ENCODE data around the gene OTULINL. TPM values are rescaled to one million over a fixed set of nuclear protein-coding genes. Genes with fewer than 3 reads are reported as not detected.

OTULINL gene
- total RNA-seq, result 10 to 100 TPM in 1 of 3 donors, 1 to 10 TPM in 2; 6.2 to 14.4 (median 7.2) TPM

- Histone ChIP-seq H3K4me1 (no peaks in the 10 kb centered on the region), H3K36me3 (no peaks in the 10 kb centered on the region), H3K9me3 (no peaks in the 10 kb centered on the region), H3K27ac (peak within 1 kb of the TSS; percentile 62 to 65), H3K4me3 (peak within 1 kb of the TSS; percentile 70 to 89 (median 85)), H3K27me3 (no peaks in the 10 kb centered on the region)
- intact Hi-C loops (cut with DNase I; ENCODE audit: low total_unique reads), result no loop called here
- TF ChIP-seq POLR2AphosphoS5 (IDR thresholded peaks at IDR 0.05), result no peak
- TF ChIP-seq CTCF (IDR thresholded peaks at IDR 0.05), result no peak
- TF ChIP-seq POLR2A (IDR thresholded peaks at IDR 0.05), result no peak
- DNase-seq (ENCODE audit: low spot score in 2 of 2), result peak; percentile 56 to 72
These were observed at the start of gene OTULINL for GRCh38 chr5:14581106-14581890. Gene OTULINL (plus strand): TSS chr5:14581792. CDS start chr5:14581895, 103 bp downstream.

DNA sequence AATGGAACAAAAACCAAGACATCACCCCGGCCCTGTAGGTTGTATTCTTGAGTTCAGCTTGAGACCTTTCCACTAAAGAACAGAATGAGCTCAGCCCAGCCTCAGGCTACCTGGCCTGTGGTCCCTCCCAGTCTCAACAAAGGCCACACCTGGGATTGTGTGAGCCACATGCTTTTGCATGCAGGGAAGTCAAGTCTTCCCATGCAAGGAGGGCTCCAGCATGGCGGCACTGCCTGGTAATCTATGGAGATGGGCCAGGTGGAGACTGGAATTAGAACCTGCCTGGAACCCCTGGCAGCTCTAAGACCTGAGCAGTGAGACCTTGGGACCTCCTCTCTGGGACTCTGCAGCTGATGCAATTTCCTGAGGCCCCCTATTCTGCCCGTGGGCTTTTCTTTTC is 49.4 kb upstream of the OTULINL start:
- H3K4me1 ChIP-seq, result no peaks in the 10 kb centered on the region
- H3K4me3 ChIP-seq, result no peak overlapping the region
- H3K36me3 ChIP-seq, result no peaks in the 10 kb centered on the region
- TF ChIP-seq POLR2A (IDR thresholded peaks at IDR 0.05) (no peak), POLR2AphosphoS5 (IDR thresholded peaks at IDR 0.05) (no peak), CTCF (IDR thresholded peaks at IDR 0.05) (no peak)
- intact Hi-C loops (cut with DNase I; ENCODE audit: low total_unique reads), result no loop called here
- DNase-seq (ENCODE audit: low spot score in 2 of 2), result no peak
- H3K9me3 ChIP-seq, result no peaks in the 10 kb centered on the region
- no peak overlapping the region for H3K27ac ChIP-seq
- H3K27me3 ChIP-seq, result no peaks in the 10 kb centered on the region

GRCh38 chr5:14534773-14535172 is 46.8 kb upstream of the OTULINL start:
- no peaks in the 10 kb centered on the region for H3K36me3 ChIP-seq
- no peak for DNase-seq (ENCODE audit: low spot score in 2 of 2)
- H3K9me3 ChIP-seq, result peaks cover 0 to 3% of the 10 kb centered on the region in 2 donors
- no peak overlapping the region for H3K4me3 ChIP-seq
- intact Hi-C loops (cut with DNase I; ENCODE audit: low total_unique reads), result no loop called here
- H3K27ac ChIP-seq, result no peak overlapping the region
- no peaks in the 10 kb centered on the region for H3K27me3 ChIP-seq
- TF ChIP-seq CTCF (IDR thresholded peaks at IDR 0.05), result no peak
- TF ChIP-seq POLR2AphosphoS5 (IDR thresholded peaks at IDR 0.05), result no peak
- no peak for TF ChIP-seq POLR2A (IDR thresholded peaks at IDR 0.05)
- no peaks in the 10 kb centered on the region for H3K4me1 ChIP-seq

DNA sequence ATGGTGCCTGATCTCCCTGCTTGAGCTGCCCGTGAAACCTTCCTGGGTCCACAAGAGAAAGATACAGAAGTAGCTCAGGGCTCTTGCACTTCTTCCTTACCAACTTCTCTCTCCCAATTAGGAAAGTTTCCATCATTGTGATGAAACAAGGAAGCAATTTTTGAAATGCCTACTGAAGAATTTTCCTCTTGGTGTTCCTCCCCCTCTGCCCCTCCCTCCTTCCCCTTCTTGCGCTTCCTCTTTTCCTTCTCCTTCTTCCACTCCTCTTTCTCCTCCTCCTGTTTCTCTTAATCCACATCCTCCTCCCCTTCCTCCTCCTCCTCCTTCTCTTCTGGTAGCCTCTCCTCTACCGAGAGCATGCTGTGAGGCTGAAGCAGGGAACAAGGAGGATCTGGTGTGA is 36.3 kb upstream of the OTULINL start:
- H3K27ac ChIP-seq, result no peak overlapping the region
- no peaks in the 10 kb centered on the region for H3K27me3 ChIP-seq
- TF ChIP-seq POLR2A (IDR thresholded peaks at IDR 0.05) (no peak), CTCF (IDR thresholded peaks at IDR 0.05) (no peak), POLR2AphosphoS5 (IDR thresholded peaks at IDR 0.05) (no peak)
- no peak for DNase-seq (ENCODE audit: low spot score in 2 of 2)
- no peak overlapping the region for H3K4me3 ChIP-seq
- intact Hi-C loops (cut with DNase I; ENCODE audit: low total_unique reads), result no loop called here
- peaks cover 0 to 10% of the 10 kb centered on the region in 2 donors for H3K9me3 ChIP-seq
- H3K36me3 ChIP-seq, result no peaks in the 10 kb centered on the region
- no peaks in the 10 kb centered on the region for H3K4me1 ChIP-seq

GRCh38 chr5:14545862-14546261 is 35.7 kb upstream of the OTULINL start:
- no peak for TF ChIP-seq POLR2A (IDR thresholded peaks at IDR 0.05)
- TF ChIP-seq POLR2AphosphoS5 (IDR thresholded peaks at IDR 0.05), result no peak
- no peak for TF ChIP-seq CTCF (IDR thresholded peaks at IDR 0.05)
- Histone ChIP-seq H3K27ac (no peak overlapping the region), H3K27me3 (no peaks in the 10 kb centered on the region), H3K9me3 (peaks cover 0 to 6% of the 10 kb centered on the region in 2 donors), H3K4me1 (no peaks in the 10 kb centered on the region), H3K4me3 (no peak overlapping the region), H3K36me3 (no peaks in the 10 kb centered on the region)
- no peak for DNase-seq (ENCODE audit: low spot score in 2 of 2)
- intact Hi-C loops (cut with DNase I; ENCODE audit: low total_unique reads), result no loop called here

All from breast epithelium (tissue), 4 donors.